HT1080 (cell line): ENCODE results near the gene POLK. TPM values are rescaled to one million over a fixed set of nuclear protein-coding genes. Genes with fewer than 3 reads are reported as not detected.
"Not testable (repeated sequence)": the region's sequence is repeated elsewhere in the genome, so short reads cannot be mapped to it uniquely, and the experiment has no call there.

Experiments
- DNase-seq: peaks from one replicate; pipeline ENCODE4 v3.0.0-alpha.2; 2015; ENCODE audit warnings: low read depth
- total RNA-seq: library from RNA; depleted of rRNA; stranded (reverse); fragments of >200 nt; shearing (Covaris generic); gene quantifications from 2 replicates; pipeline ENCODE4 v1.2.3, GENCODE V29; 2014

Gene POLK
- total RNA-seq, 1 experiment from 2014 or later = 14.7 TPM

- no peak for DNase-seq
Observed at GRCh38 chr5:75547812-75548211, 36.1 kb downstream of the POLK start.

GRCh38 chr5:75550597-75550996 lies 38.9 kb downstream of the POLK start:
- DNase-seq = no peak

- no peak for DNase-seq
Observed at GRCh38 chr5:75551471-75551870, 39.8 kb downstream of the POLK start.

- no peak for DNase-seq
Observed at GRCh38 chr5:75552764-75553163, 41.1 kb downstream of the POLK start.

GRCh38 chr5:75553358-75553757 lies 41.7 kb downstream of the POLK start:
- DNase-seq = no peak

GRCh38 chr5:75558221-75558620 lies 46.5 kb downstream of the POLK start:
- no peak for DNase-seq

GRCh38 chr5:75558981-75559632 lies 47.4 kb downstream of the POLK start:
- no peak for DNase-seq

- DNase-seq = not testable (repeated sequence)
Observed at GRCh38 chr5:75560655-75561054, 49.0 kb downstream of the POLK start.

- peak; percentile 87 for DNase-seq
Observed at GRCh38 chr5:75565991-75566709, 54.5 kb downstream of the POLK start.

GRCh38 chr5:75566710-75567309 lies 55.1 kb downstream of the POLK start:
- DNase-seq = peak; percentile 92

- DNase-seq = peak; percentile 64
Observed at GRCh38 chr5:75567710-75568109, 56.0 kb downstream of the POLK start.

GRCh38 chr5:75568202-75568601 lies 56.5 kb downstream of the POLK start:
- DNase-seq = no peak

- no peak for DNase-seq
Observed at GRCh38 chr5:75571547-75571946, 59.9 kb downstream of the POLK start.

- DNase-seq = no peak
Observed at GRCh38 chr5:75574791-75575190, 63.1 kb downstream of the POLK start.

GRCh38 chr5:75578280-75578679 lies 66.6 kb downstream of the POLK start:
- not testable (repeated sequence) for DNase-seq

- DNase-seq = no peak
Observed at GRCh38 chr5:75584641-75585040, 73.0 kb downstream of the POLK start.

- DNase-seq = no peak
Observed at GRCh38 chr5:75588666-75589065, 77.0 kb downstream of the POLK start.

GRCh38 chr5:75600535-75600934 lies 88.8 kb downstream of the POLK start:
- DNase-seq = no peak

GRCh38 chr5:75601567-75601966 lies 89.9 kb downstream of the POLK start:
- DNase-seq = peak; percentile 23

- DNase-seq = peak; percentile 5
Observed at GRCh38 chr5:75601996-75602395, 90.3 kb downstream of the POLK start.

GRCh38 chr5:75603371-75603770 lies 91.7 kb downstream of the POLK start:
- DNase-seq = no peak

- no peak for DNase-seq
Observed at GRCh38 chr5:75603821-75604220, 92.1 kb downstream of the POLK start.

- DNase-seq = not testable (repeated sequence)
Observed at GRCh38 chr5:75607341-75607740, 95.7 kb downstream of the POLK start.
